IMR-90 (cell line): ENCODE measurements around the gene KCNH5. TPM values are rescaled to one million over a fixed set of nuclear protein-coding genes. Genes with fewer than 3 reads are reported as not detected.

Source experiments
- ATAC-seq: fragments of 200-7000 bp; cut with Tn5 transposase; 2 replicates; pipeline ENCODE4 v1.9.1; 2020; ENCODE audit warnings: low read depth, mild to moderate bottlenecking, moderate library complexity
- BruUV-seq: library from RNA; stranded (reverse); fragments of 400-500 nt; replicated peaks from 2 replicates; lab custom pipeline; 2021; lab: Mats Ljungman, UMichigan
- CTCF ChIA-PET: fragments of 300-600 bp; formaldehyde crosslinking; extraction: SDS; loops from one replicate; lab custom pipeline; 2021; ENCODE audit warnings: antibody characterized with exemption; lab: Yijun Ruan, JAX
- POLR2A ChIA-PET: fragments of 300-600 bp; sonication (Branson Sonifier 250); formaldehyde crosslinking; loops from one replicate; lab custom pipeline; 2022; ENCODE audit warnings: antibody characterized with exemption; ENCODE audit not compliant: unreplicated experiment; lab: Charles Lee
- DNase-seq: peaks from one replicate; pipeline ENCODE4 v3.0.0; 2013
- H2AFZ ChIP-seq: replicated peaks from 2 replicates; pipeline ENCODE3; 2013; ENCODE audit warnings: low read length, mild to moderate bottlenecking; ENCODE audit not compliant: poor library complexity
- H2AK5ac ChIP-seq: 2 replicates; pipeline ENCODE4 v1.6.1; 2013; ENCODE audit warnings: low read depth, low read length, inconsistent platforms
- H2AK9ac ChIP-seq: replicated peaks from 2 replicates; pipeline ENCODE3; 2013; ENCODE audit warnings: mild to moderate bottlenecking, low read depth, low read length, moderate library complexity; ENCODE audit not compliant: poor library complexity
- H2BK120ac ChIP-seq: 2 replicates; pipeline ENCODE4 v1.6.1; 2013; ENCODE audit warnings: low read depth, low read length, inconsistent platforms
- H2BK15ac ChIP-seq: 3 replicates; pipeline ENCODE4 v1.6.1; 2013; ENCODE audit warnings: low read depth, low read length, inconsistent platforms
- H2BK20ac ChIP-seq: 2 replicates; pipeline ENCODE4 v1.6.1; 2013; ENCODE audit warnings: low read depth, mild to moderate bottlenecking, inconsistent platforms, low read length, moderate library complexity
- H2BK5ac ChIP-seq: 2 replicates; pipeline ENCODE4 v1.6.1; 2013; ENCODE audit warnings: mild to moderate bottlenecking, low read depth, low read length, inconsistent platforms; ENCODE audit not compliant: poor library complexity, severe bottlenecking
- H3K14ac ChIP-seq: replicated peaks from 2 replicates; pipeline ENCODE4 v1.6.1; 2013; ENCODE audit warnings: low read depth, low read length, inconsistent platforms
- H3K18ac ChIP-seq: 2 replicates; pipeline ENCODE4 v1.6.1; 2013; ENCODE audit warnings: low read depth, low read length, control low read depth
- H3K23ac ChIP-seq: 2 replicates; pipeline ENCODE4 v1.6.1; 2013; ENCODE audit warnings: low read depth, low read length, inconsistent platforms
- H3K27ac ChIP-seq: 2 replicates; pipeline ENCODE4 v1.5.1; 2013; ENCODE audit warnings: mild to moderate bottlenecking, control low read depth, low read length; ENCODE audit not compliant: insufficient read depth
- H3K27me3 ChIP-seq: 2 replicates; pipeline ENCODE4 v1.6.1; 2013; ENCODE audit warnings: low read length; ENCODE audit not compliant: control insufficient read depth, insufficient read depth
- H3K36me3 ChIP-seq: 2 replicates; pipeline ENCODE4 v1.6.1; 2013; ENCODE audit warnings: low read length, mixed read lengths; ENCODE audit not compliant: control insufficient read depth, insufficient read depth
- H3K4ac ChIP-seq: 2 replicates; pipeline ENCODE4 v1.6.1; 2013; ENCODE audit warnings: low read depth, low read length, inconsistent platforms
- H3K4me1 ChIP-seq: 2 replicates; pipeline ENCODE4 v1.6.1; 2013; ENCODE audit warnings: low read length, mixed read lengths; ENCODE audit not compliant: control insufficient read depth, insufficient read depth
- H3K4me2 ChIP-seq: 2 replicates; pipeline ENCODE4 v1.6.1; 2013; ENCODE audit warnings: low read depth, mild to moderate bottlenecking, control low read depth, low read length, moderate library complexity
- H3K4me3 ChIP-seq: 2 replicates; pipeline ENCODE4 v1.5.1; 2013; ENCODE audit warnings: low read depth, mild to moderate bottlenecking, control low read depth, low read length, moderate library complexity; ENCODE audit not compliant: insufficient read depth
- H3K56ac ChIP-seq: 2 replicates; pipeline ENCODE4 v1.6.1; 2013; ENCODE audit warnings: low read length, inconsistent platforms; ENCODE audit not compliant: insufficient read depth; ENCODE audit errors: extremely low read depth
- H3K79me1 ChIP-seq, 2 experiments: 2 replicates each; pipeline ENCODE4 v1.6.1; 2013; ENCODE audit warnings: low read length in 2 of 2, inconsistent platforms in 1 of 2, low read depth in 1 of 2
- H3K9ac ChIP-seq: 2 replicates; pipeline ENCODE4 v1.6.1; 2013; ENCODE audit warnings: low read depth, low read length, control low read depth
- H3K9me1 ChIP-seq: 2 replicates; pipeline ENCODE4 v1.6.1; 2013; ENCODE audit warnings: low read length, inconsistent platforms; ENCODE audit not compliant: insufficient read depth
- H3K9me3 ChIP-seq: 2 replicates; pipeline ENCODE4 v1.6.1; 2013; ENCODE audit warnings: low read length; ENCODE audit not compliant: control insufficient read depth, insufficient read depth
- H4K20me1 ChIP-seq: 2 replicates; pipeline ENCODE4 v1.6.1; 2013; ENCODE audit warnings: low read length, inconsistent platforms; ENCODE audit not compliant: insufficient read depth
- H4K5ac ChIP-seq: 2 replicates; pipeline ENCODE4 v1.6.1; 2013; ENCODE audit warnings: mild to moderate bottlenecking, low read depth, low read length, control low read depth
- H4K8ac ChIP-seq, 2 experiments: 2 replicates each; pipeline ENCODE4 v1.6.1; 2013; ENCODE audit warnings: low read depth in 2 of 2, low read length in 2 of 2, control low read depth in 1 of 2, inconsistent platforms in 1 of 2
- H4K91ac ChIP-seq: 2 replicates; pipeline ENCODE4 v1.6.1; 2013; ENCODE audit warnings: low read depth, low read length, inconsistent platforms; ENCODE audit not compliant: insufficient read depth
- CEBPB ChIP-seq: IDR thresholded peaks from 2 replicates; pipeline ENCODE4 v1.6.1; 2012; ENCODE audit warnings: low read depth, low read length, improper control_type of control experiment
- CHD1 ChIP-seq: IDR thresholded peaks from 2 replicates; pipeline ENCODE4 v1.6.1; 2012; ENCODE audit warnings: low read depth, low read length, improper control_type of control experiment
- FOS ChIP-seq: fragments of 150-350 bp; IDR thresholded peaks from 2 replicates; pipeline ENCODE4 v1.6.1; 2016; ENCODE audit warnings: low read depth, low read length
- MAFK ChIP-seq: IDR thresholded peaks from 2 replicates; pipeline ENCODE4 v1.6.1; 2012; ENCODE audit warnings: low read depth, low read length, improper control_type of control experiment
- MAZ ChIP-seq: IDR thresholded peaks from 2 replicates; pipeline ENCODE4 v1.6.1; 2012; ENCODE audit warnings: low read depth, mild to moderate bottlenecking, low read length, improper control_type of control experiment, moderate library complexity, borderline replicate concordance
- MXI1 ChIP-seq: IDR thresholded peaks from 2 replicates; pipeline ENCODE4 v1.6.1; 2012; ENCODE audit warnings: low read depth, mild to moderate bottlenecking, low read length, moderate library complexity, borderline replicate concordance
- NFE2L2 ChIP-seq: fragments of 150-350 bp; IDR thresholded peaks from 2 replicates; pipeline ENCODE4 v1.6.1; 2016; ENCODE audit warnings: low read depth, mild to moderate bottlenecking, low read length
- RAD21 ChIP-seq: IDR thresholded peaks from 2 replicates; pipeline ENCODE4 v1.6.1; 2012; ENCODE audit warnings: low read length, improper control_type of control experiment
- RFX5 ChIP-seq: IDR thresholded peaks from 2 replicates; pipeline ENCODE4 v1.8.0; 2012; ENCODE audit warnings: low read depth, mild to moderate bottlenecking, low read length, moderate library complexity
- SMC3 ChIP-seq: fragments of 150-350 bp; IDR thresholded peaks from 2 replicates; pipeline ENCODE4 v1.6.1; 2016; ENCODE audit warnings: low read depth, mild to moderate bottlenecking, antibody characterized with exemption, low read length, moderate library complexity
- USF2 ChIP-seq: fragments of 150-350 bp; IDR thresholded peaks from 2 replicates; pipeline ENCODE4 v1.6.1; 2017; ENCODE audit warnings: mild to moderate bottlenecking, antibody characterized with exemption, low read length, low read depth
- WGBS, 2 experiments: methylation state at CpG; one replicate each; pipeline versions ENCODE4 v1.1.5 to v1.1.7; 2013; ENCODE audit warnings: missing lambda C conversion rate in 2 of 2; ENCODE audit not compliant: insufficient read length in 1 of 2; ENCODE audit errors: extremely low coverage in 2 of 2; 5-methylcytosine and 5-hydroxymethylcytosine counted together
- dilution Hi-C: fragments of 300-500 bp; cut with HindIII; formaldehyde crosslinking; loops from one replicate; pipeline ENCODE4 v1.14.3; 2018; ENCODE audit warnings: low sequenced_read_pairs; ENCODE audit not compliant: unreplicated experiment
- in situ Hi-C: fragments of 300-500 bp; cut with MboI; formaldehyde crosslinking; loops from 3 replicates; pipeline ENCODE4 v1.14.3; 2019; ENCODE audit warnings: low sequenced_read_pairs, inconsistent platforms, mixed read lengths
- intact Hi-C: fragments of 100-400 bp; cut with micrococcal nuclease; formaldehyde crosslinking; loops from 2 replicates; pipeline ENCODE4 v1.10.0; 2022
- polyA plus RNA-seq, 3 experiments: library from polyadenylated mRNA; depleted of rRNA; stranded (reverse); fragments of >200 nt; gene quantifications; 2 replicates each; pipeline ENCODE4 v1.2.3, GENCODE V29; 2012; ENCODE audit warnings: low replicate concordance in 1 of 3
- total RNA-seq: library from RNA; depleted of rRNA; stranded (reverse); fragments of >200 nt; gene quantifications from 2 replicates; pipeline ENCODE4 v1.2.3, GENCODE V29; 2012
- TF ChIP-seq, protein P1 (sequence below): fragments of 150-350 bp; IDR thresholded peaks from 2 replicates; pipeline ENCODE4 v1.6.1; 2016; ENCODE audit warnings: low read depth, mild to moderate bottlenecking, low read length, moderate library complexity, borderline replicate concordance
- TF ChIP-seq, protein P2 (sequence below): conservative IDR thresholded peaks from 2 replicates; pipeline ENCODE4 v1.5.1; 2012; ENCODE audit warnings: mild to moderate bottlenecking, low read depth, low read length, improper control_type of control experiment

KCNH5 gene
- total and polyA plus RNA-seq, 2 of the 4 experiments (the other 2 are of a cell fraction), result under 0.01 to 0.03 TPM

DNA sequence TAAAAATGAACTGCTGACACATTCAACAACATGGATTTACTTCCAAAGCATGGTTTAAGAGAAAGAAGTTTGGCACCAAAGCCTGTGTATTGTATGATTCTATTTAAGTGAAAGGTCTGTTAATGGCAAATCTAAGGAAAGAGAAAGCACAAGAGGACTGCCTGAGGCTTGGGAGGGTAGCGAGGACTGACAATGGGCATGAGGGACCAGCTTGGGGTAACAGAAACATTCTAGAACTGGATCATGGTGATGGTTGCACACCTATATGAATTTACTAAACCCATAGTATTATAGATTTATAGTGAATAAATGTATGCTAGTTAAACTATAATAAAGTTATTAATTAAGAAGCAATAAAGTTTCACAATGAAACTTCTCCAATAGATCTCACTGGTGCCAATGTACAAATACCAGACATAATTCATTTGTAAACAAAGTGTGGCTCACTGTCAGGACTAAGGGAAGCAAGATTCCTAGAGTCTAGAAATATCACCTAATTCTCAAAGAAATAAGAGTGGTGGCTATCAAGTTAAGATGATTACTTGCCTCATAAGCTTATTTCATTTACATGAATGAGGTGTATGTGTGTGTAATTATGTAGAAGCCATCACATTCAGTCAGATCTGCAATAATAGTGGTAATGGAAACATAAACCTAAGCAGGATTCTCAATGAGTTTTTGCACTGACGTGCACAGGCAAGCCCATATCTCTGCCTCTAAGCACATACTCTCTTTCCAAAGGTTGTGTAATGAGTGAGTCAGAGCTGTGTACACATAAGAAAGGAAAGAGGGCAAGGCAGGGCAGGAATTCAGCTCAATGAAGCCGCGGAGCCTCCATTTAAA, 353.4 kb downstream of the KCNH5 start:
- no TSS peak for BruUV-seq
- Histone ChIP-seq H3K9ac (no peak overlapping the region), H3K23ac (peak overlapping the region; percentile 47; the same call in 1 of the 2 replicates), H3K79me1 (no peaks in the 10 kb centered on the region), H2AK5ac (peak overlapping the region; percentile 74; the same call in 1 of the 2 replicates), H3K4me2 (peak overlapping the region; percentile 60; the same call in 1 of the 2 replicates), H3K56ac (peak overlapping the region; percentile 73), H2BK120ac (peak overlapping the region; percentile 96), H2BK5ac (peak overlapping the region; percentile 99), H4K5ac (peak overlapping the region; percentile 99), H3K36me3 (no peaks in the 10 kb centered on the region), H3K27ac (peak overlapping the region; percentile 100), H4K8ac (peak overlapping the region; percentile 60 to 61), H4K20me1 (no peaks in the 10 kb centered on the region), H3K4ac (peak overlapping the region; percentile 88), H3K9me3 (no peaks in the 10 kb centered on the region), H2BK15ac (peak overlapping the region; percentile 89; the same call in 2 of the 3 replicates), H3K4me1 (peaks cover 13% of the 10 kb centered on the region), H2BK20ac (peak overlapping the region; percentile 91; the same call in 1 of the 2 replicates), H3K9me1 (no peaks in the 10 kb centered on the region), H3K4me3 (no peak overlapping the region), H4K91ac (peak overlapping the region; percentile 92), H3K18ac (peak overlapping the region; percentile 100), H3K27me3 (no peaks in the 10 kb centered on the region), H2AFZ (no peak overlapping the region), H3K14ac (peak overlapping the region; percentile 72; the same call in 1 of the 2 replicates), H2AK9ac (no peak overlapping the region)
- DNase-seq (peak; percentile 97), ATAC-seq (peak; percentile 90)
- CTCF ChIA-PET, result no interaction called here
- intact Hi-C loops, result no loop called here
- no CpG with 5 or more reads among the region's 4 CpGs for WGBS, 2 experiments
- POLR2A ChIA-PET, result no interaction called here
- dilution Hi-C loops, result no loop called here
- in situ Hi-C loops, result no loop called here
- TF ChIP-seq SMC3, result 0 out of 2 replicates have a peak, but pooled peaks have one; percentile 8
- TF ChIP-seq CEBPB, result peak; percentile 97
- peak; percentile 43; the same call in 1 of the 2 replicates for TF ChIP-seq NFE2L2
- TF ChIP-seq USF2, result no peak
- no peak for TF ChIP-seq RFX5
- TF ChIP-seq MAFK, result 0 out of 2 replicates have a peak, but pooled peaks have one; percentile 3
- TF ChIP-seq MAZ, result no peak
- TF ChIP-seq CHD1, result no peak
- TF ChIP-seq, protein P1, sequence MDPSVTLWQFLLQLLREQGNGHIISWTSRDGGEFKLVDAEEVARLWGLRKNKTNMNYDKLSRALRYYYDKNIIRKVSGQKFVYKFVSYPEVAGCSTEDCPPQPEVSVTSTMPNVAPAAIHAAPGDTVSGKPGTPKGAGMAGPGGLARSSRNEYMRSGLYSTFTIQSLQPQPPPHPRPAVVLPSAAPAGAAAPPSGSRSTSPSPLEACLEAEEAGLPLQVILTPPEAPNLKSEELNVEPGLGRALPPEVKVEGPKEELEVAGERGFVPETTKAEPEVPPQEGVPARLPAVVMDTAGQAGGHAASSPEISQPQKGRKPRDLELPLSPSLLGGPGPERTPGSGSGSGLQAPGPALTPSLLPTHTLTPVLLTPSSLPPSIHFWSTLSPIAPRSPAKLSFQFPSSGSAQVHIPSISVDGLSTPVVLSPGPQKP, result no peak
- TF ChIP-seq RAD21, result 0 out of 2 replicates have a peak, but pooled peaks have one; percentile 4
- TF ChIP-seq, protein P2, sequence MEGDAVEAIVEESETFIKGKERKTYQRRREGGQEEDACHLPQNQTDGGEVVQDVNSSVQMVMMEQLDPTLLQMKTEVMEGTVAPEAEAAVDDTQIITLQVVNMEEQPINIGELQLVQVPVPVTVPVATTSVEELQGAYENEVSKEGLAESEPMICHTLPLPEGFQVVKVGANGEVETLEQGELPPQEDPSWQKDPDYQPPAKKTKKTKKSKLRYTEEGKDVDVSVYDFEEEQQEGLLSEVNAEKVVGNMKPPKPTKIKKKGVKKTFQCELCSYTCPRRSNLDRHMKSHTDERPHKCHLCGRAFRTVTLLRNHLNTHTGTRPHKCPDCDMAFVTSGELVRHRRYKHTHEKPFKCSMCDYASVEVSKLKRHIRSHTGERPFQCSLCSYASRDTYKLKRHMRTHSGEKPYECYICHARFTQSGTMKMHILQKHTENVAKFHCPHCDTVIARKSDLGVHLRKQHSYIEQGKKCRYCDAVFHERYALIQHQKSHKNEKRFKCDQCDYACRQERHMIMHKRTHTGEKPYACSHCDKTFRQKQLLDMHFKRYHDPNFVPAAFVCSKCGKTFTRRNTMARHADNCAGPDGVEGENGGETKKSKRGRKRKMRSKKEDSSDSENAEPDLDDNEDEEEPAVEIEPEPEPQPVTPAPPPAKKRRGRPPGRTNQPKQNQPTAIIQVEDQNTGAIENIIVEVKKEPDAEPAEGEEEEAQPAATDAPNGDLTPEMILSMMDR, result no peak
- TF ChIP-seq MXI1, result no peak
- TF ChIP-seq FOS, result peak; percentile 95
